ENCODE measurements around the gene FLNA. TPM values are rescaled to one million over a fixed set of nuclear protein-coding genes. Genes with fewer than 3 reads are reported as not detected.
"Not testable (repeated sequence)": the region's sequence is repeated elsewhere in the genome, so short reads cannot be mapped to it uniquely, and the experiment has no call there.

Gene FLNA, protein sequence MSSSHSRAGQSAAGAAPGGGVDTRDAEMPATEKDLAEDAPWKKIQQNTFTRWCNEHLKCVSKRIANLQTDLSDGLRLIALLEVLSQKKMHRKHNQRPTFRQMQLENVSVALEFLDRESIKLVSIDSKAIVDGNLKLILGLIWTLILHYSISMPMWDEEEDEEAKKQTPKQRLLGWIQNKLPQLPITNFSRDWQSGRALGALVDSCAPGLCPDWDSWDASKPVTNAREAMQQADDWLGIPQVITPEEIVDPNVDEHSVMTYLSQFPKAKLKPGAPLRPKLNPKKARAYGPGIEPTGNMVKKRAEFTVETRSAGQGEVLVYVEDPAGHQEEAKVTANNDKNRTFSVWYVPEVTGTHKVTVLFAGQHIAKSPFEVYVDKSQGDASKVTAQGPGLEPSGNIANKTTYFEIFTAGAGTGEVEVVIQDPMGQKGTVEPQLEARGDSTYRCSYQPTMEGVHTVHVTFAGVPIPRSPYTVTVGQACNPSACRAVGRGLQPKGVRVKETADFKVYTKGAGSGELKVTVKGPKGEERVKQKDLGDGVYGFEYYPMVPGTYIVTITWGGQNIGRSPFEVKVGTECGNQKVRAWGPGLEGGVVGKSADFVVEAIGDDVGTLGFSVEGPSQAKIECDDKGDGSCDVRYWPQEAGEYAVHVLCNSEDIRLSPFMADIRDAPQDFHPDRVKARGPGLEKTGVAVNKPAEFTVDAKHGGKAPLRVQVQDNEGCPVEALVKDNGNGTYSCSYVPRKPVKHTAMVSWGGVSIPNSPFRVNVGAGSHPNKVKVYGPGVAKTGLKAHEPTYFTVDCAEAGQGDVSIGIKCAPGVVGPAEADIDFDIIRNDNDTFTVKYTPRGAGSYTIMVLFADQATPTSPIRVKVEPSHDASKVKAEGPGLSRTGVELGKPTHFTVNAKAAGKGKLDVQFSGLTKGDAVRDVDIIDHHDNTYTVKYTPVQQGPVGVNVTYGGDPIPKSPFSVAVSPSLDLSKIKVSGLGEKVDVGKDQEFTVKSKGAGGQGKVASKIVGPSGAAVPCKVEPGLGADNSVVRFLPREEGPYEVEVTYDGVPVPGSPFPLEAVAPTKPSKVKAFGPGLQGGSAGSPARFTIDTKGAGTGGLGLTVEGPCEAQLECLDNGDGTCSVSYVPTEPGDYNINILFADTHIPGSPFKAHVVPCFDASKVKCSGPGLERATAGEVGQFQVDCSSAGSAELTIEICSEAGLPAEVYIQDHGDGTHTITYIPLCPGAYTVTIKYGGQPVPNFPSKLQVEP (N-terminal part only)
- 375 and 579 TPM in 2 replicates for total RNA-seq (2014; rRNA removed; shearing (Covaris generic))

DNA sequence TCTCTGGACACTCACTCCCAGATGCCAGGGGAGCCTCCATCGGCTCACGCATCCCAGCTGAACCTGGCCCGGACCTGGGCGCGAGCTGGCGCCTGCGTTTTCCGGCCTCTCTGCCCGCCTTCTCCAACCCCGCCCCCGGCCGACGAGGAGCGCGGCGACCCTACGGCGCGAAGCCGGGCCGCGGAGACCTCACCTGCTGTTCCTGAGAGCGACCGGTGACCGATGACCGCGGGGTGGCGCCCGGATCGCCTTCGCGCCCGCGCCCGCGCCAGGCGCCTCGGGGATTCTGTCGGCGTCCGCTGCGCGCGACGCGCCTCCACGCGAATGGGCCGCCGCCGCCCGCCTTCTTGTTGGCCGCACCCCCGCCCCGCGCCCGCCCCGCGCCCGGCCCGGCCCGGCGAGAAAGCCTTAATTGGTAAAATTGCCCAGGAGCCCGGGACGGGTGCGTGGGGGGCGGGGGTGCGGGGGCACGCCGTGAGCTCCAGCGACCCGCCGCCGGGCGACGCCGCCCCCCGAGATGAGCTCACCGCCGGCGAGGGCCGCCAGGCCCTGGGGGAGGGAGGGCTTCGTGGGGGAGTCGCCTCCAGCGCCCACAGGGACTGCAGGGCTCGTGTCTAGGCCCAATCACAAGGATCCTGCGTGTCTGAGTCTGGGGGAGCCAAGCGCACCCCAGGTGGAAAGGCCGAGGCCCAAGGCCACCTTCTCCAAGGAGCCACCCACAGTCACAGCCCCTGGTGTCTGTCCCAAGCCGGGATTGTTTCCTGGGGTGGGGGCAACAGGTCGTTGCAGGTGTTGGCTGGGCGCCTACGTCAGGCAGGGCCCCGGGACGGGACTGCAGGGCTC is at the start of gene FLNA:
TSS of gene FLNA (minus strand) at position 322 of the 843 bp plus-strand sequence. CDS start 3,389 bp downstream, outside the sequence.
- DNase-seq (ENCODE audit: low read depth): peak; percentile 16

DNA sequence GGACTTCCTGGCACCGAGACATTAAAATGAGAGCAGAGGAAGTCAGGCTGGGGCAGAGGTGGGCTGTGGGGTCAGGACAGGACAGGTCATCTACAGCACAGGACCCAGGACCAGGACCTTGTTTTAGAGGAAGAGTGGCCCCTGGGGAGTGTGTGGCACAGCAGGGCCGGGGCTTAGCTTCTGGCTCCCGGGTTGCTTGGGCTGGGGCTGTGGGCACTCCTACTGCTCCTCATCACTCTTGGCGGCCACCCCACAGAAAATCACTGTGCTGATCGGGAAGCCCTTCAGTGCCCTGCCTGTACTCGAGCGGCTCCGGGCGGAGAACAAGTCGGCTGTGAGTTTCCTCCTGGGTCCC is 45.9 kb upstream of the FLNA start:
- DNase-seq (ENCODE audit: low read depth): no peak

DNA sequence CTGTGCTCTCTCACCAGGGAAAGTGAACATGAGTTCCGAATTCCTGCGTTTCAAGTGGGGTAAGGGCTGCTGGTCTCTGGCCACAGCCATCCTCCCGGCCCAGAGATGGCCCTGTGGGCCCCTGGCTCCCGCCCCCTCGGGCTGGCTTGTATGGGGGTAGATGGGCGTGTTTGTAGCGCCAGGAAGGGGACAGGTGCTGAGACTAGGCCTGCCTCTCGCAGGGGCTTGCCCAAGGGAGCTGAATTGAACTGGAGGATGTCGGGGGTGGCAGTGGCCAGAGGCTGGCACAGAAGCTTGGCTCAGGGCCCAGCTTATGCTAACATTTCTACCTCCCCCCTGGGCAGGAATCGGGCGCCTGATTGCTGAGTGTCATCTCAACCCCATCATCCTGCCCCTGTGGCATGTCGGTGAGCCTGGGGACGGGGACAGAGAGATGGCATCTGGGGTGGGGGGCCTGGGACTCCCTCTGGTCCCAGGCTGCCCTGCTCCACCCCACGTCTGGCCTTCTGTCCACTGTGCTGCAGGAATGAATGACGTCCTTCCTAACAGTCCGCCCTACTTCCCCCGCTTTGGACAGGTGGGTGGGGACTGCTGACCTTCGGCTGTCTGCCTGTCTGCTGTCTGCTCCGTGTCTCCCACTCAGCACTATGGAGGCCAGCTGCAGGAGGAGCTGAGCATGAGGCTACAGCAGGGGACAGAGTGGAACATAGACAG is 45.4 kb upstream of the FLNA start:
- DNase-seq (ENCODE audit: low read depth): no peak

DNA sequence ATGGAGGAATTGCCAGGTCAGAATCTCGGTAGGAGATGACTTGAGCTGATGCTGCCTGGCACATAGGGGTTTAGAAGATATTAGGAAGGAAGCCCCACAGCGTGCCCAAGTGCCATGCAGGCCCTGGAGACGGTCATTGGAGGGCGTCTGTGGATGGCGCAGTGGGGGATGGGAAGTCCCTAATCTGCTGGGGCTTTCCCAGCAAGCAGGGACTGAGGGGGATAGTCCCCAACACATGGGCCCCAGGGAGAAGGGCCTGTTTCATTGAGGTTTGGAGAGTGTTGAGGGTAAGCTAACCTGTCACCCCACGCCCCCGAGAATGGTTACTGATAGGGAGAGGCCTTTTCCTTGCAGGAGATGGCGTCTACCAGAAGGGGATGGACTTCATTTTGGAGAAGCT is 44.8 kb upstream of the FLNA start:
- DNase-seq (ENCODE audit: low read depth): no peak

DNA sequence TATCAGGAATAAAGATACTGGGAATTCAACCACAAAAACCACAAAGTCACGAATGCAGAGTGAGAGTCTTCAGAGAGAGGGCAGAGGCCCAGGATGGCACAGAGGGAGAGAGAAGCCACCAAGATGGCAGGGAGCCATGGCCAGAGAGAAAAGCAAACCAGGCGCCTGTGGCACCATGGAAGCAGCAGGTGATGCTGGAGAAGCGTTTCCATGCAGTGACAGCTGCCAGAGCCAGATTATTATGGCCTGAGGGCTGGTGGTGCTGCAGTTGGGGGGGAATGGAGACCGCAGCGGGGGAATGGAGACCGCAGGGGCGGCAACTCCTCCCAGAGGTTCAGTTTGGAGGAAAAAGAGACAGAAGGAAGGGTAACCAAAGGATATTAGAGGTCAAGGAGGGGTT is 42.7 kb upstream of the FLNA start:
- peak; percentile 81 for DNase-seq (ENCODE audit: low read depth)

DNA sequence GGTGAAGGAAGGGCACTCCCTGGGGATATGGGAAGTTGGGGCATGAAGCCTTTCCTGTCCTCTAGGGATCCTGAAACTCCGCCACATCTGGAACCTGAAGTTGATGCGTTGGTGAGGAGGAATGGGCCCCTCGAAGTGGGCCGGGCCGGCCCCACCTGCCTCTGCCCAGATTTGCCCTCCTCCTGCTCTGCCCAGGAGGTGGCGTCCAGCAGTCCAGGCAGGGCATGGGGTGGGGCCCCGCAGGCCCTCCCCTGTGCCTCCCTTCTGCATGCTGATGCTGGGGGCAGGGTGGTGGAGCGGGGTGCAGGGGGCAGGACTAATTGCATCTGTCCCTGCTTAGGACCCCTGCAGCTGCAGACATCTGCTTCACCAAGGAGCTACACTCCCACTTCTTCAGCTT is 38.7 kb upstream of the FLNA start:
- DNase-seq (ENCODE audit: low read depth): no peak

DNA sequence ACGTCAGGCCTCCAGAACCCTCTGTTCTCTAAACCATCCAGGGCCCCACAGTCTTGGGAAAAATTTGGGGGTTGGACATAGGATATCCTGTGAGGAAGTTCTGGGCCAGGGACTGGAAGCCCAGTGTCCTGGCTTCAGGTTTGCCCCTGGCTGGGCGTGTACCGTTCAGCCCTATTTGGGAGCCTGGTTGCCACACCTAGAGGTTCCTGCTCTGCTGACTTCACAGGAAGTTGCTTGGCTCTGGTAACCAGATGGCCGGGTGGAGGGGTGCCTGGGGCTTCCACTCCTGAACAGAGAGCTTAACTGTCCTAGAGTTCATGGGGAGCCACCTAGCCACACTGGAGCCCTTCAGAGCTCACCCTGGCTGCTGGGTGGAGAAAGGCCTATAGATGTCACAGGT is 38.0 kb upstream of the FLNA start:
- DNase-seq (ENCODE audit: low read depth): no peak

DNA sequence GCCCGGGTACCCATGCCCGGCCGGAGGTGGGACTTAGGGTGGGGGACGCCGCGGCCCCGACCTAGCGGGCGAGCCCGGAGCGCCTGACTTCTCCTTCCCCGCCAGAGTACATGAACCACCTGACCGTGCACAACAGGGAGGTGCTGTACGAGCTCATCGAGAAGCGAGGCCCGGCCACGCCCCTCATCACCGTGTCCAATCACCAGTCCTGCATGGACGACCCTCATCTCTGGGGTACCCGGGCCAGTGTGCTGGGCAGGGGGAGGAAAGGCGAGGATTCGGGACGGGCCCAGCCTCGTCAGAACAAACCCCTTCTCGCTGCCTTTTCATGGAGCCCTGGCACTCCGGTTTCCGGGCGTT is 37.5 kb upstream of the FLNA start:
- DNase-seq (ENCODE audit: low read depth): no peak

DNA sequence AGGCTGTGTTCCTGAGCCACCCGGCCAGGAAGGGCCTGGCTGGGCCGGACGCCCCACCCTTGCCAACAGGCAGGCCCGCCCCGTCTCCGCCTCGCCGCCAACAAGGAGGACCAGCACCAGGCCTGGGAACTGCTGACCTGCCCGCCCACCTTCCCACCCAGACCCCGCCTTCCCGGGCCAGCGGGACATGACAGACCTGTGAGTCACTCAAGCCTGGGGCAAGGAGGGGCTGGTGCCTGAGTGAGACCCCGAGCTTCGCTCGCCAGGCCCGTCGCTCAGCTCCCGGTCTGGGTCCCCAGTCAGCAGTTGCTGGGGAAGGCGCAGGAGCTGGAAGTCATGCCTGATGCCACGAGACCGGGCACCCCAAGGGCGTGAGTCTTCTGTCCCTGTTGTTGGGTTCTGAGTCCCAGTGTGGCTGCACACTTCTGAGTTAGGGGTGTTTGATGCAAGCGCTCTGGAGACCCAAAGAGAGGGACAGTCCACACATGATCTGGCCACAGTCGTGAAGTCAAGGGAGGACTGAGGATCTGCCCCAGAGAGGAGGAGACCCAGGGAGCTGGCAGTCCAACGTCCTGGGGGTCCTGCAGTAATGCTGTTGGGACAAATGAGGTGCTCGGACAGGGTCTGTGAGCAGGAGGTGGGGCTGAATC is 34.9 kb upstream of the FLNA start, which contains the start of gene DNASE1L1:
TSS of gene DNASE1L1 (minus strand) at position 33 of the 650 bp plus-strand sequence. CDS start 3,686 bp downstream, outside the sequence.
- DNase-seq (ENCODE audit: low read depth): peak; percentile 88

DNA sequence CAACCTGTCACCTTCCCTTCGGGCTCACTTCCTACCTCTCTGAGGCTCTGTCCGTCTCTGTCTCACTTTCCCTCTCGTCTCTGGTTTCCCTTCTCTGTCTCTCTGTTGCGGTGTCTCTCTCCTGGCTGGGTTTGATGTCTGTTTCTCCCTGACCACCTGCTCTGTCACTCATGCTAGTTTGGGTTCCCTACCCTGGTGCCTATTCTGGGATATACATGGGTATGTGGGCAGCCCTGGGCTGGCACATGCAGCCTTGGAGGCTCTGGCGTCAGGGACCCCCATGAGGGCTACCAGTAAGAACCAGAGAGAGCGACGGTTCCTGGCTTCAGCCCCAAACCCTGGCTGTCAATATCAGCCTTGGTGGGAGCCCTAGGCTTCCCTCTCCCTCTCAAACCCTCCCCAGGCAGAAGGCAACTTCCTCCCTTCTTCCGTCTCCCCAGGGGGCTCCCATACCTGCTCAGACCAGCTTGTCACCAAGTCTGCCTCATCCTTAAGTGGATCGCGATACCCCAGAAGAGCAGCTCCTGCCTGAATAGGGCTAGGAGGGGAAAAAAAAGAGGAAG is 34.3 kb upstream of the FLNA start:
- no peak for DNase-seq (ENCODE audit: low read depth)

DNA sequence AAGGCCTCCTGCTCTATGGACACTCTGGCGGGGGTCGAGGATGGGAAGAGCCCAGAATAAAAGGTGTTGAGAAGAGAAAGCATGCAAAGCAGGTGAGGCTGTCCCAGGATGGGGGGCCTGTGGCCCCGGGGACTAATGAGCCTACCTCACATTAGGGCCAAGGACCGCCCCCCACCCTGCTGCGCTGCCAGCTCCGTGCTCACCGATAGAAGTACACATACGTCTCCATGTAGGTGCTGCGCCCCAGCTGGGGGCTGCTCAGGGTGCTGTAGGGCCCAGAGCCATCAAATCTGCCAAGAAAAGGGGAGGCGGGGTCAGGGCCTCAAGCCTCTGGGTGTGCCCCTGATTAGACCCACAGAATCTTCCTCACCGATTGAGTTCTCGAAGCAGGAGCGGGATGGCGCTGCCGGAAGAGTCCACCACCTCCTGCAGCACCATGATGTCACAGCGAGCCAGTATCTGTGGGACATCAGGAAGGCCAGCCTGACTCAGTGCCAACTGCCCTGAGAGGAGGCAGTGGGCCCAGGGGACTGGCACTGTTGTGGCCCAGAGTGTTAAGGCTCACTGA is 30.3 kb upstream of the FLNA start:
- DNase-seq (ENCODE audit: low read depth): no peak

DNA sequence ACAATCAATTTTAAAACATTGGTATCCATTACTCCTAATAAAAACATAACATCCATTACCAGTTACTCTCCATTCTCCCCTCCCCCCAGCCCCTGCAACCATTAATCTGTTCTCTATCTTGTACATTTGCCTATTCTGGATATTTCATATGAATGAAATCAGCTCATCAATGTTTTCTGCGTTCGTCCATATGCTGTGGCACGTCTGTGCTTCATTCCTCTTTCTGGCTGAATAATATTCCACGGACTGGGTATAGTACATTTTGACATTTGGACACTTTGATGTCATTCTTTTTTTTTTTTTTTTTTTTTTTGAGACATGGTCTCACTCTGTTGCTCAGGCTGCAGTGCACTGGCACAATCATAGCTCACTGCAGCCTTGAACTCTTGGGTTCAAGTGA is 29.4 kb upstream of the FLNA start:
- no peak for DNase-seq (ENCODE audit: low read depth)

DNA sequence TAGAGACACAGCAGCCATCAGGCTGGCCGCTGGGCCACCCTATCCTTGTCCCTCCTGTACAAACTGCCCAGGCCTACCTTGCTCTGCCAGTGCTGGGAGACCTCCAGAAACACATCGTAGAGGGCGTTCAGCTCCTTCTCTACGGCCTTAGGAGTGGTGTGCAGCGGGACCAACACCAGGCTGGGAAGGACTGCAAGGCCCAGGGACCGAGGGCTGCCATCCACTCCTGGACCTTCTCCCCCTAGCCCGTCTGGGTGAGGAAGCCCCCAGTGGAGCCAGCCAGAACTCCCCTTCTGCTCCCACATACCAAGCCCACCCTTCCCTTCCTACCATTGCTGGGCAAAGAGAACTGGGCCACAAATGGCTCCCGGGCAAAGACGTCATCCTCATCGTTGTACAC is 28.8 kb upstream of the FLNA start:
- DNase-seq (ENCODE audit: low read depth): no peak

DNA sequence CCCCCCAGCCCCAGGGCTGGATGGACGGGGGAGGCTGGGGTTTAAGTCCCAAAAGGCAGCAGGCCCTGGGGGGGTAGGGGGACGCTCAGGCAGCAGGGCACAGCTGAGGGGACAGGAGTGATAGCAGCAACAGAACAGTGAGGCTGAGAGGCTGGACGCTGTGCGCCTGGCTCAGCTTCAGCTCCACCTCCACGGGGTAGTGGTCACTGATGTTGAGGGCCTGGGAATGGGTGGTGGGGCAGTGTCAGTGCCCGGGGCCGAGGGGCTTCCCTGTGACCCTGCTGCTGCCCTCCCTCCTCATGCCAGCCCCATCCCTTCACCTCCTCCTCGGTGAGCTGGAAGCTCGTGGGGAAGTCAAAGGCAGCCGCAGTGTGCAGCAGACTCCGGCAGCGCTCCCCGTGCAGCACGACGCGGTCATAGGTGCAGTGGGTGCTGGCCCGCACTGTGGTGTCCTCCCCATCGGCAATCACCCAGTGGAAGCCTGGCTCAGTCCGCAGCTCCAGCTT is 28.2 kb upstream of the FLNA start:
- DNase-seq (ENCODE audit: low read depth): no peak

DNA sequence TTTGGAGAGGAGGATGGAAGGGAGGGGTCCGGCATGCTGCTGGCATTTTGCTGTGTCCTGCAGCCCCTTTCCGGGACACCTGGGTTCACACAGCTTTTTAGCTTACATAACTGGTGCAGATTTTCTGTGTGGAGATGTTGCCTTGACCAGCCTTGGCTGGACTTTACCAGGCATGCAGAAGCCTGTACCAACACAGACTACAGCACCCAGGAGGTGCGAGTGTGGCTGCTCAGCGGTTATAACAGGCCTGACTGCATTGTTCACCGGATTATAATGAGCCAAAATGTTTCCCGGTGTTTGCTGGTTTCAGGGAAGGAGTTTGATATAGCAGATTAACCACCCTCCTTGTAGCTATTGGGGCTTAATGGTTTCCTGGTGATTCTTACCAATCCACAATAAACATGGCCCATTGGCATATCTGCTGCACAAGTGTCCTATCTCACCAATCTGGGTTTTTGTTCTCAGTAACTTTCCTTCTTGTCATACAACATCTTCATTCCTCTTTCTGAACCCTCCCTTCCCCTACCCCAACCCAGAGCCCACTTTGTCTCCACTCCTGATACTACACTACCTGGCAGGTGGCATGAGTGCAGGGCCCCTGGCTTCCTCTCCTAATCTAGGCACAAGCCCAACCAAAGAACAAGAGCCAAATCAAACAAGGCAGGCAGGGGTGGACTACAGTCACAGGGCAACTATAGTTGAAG is 27.6 kb upstream of the FLNA start:
- DNase-seq (ENCODE audit: low read depth): no peak

DNA sequence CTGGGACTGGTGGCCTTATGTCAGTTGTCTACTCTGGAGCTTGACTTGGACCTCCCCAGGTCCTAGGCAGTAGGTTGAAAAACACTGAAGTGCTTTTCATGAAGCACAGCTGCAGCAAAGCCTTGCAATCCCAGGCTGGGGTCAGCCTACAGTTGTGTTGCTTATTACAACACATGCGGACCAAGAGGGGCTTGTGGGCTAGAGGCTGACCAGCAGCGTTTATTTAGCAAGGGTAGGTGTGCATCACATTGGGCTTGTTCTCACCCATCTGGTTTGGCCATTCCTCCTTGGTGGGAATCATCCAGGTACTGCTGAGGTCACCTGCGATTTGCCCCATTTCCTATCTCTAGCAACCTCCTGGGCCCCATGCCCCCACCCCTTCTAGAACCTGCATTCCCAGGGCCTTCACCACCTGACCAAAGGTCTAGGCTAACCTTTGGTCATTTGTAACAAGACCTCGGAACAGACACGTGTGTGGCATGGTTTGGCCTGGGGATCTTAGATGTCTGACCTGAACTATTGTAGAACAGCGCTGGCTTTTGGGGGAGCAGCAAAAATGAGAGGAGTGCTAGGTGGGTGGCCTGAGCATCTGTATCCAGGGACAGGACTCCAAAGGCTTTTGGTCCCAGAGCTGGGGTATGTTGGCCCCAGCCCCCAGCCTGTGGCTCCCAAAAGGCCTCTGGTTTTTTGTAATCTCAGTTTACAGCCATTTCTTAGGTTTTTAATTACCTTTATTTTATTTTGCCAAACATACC is 26.8 kb upstream of the FLNA start:
- DNase-seq (ENCODE audit: low read depth): no peak

DNA sequence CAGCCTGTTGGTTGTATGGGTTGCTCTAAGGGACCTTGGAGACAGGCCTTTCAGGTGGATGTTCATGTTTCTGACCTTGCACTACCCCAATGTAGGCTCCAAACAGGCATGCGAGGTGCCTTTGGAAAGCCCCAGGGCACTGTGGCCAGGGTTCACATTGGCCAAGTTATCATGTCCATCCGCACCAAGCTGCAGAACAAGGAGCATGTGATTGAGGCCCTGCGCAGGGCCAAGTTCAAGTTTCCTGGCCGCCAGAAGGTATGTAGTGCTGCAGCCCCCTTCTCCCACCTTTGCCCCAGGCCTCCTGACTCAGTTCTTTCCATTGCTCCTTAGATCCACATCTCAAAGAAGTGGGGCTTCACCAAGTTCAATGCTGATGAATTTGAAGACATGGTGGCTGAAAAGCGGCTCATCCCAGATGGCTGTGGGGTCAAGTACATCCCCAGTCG is 26.0 kb upstream of the FLNA start:
- DNase-seq (ENCODE audit: low read depth): not testable (repeated sequence)

Data from RPMI7951 (cell line).